Lower lobe of right lung (tissue), 2 donors: ENCODE data around the gene COX7A2L. TPM values are rescaled to one million over a fixed set of nuclear protein-coding genes. Genes with fewer than 3 reads are reported as not detected.
A peak's percentile ranks its signal among the peaks of the same experiment; 100 is the strongest.

Experiments used
- ATAC-seq, 2 donors: fragments of 200-7000 bp; cut with Tn5 transposase; one replicate each; pipeline ENCODE4 v1.9.1; 2020 to 2022; ENCODE audit warnings: mild to moderate bottlenecking in 2 of 2, moderate library complexity in 2 of 2
- DNase-seq: peaks from one replicate; pipeline ENCODE4 v3.0.0-alpha.2; 2020
- H3K27ac ChIP-seq: fragments of 200-600 bp; one replicate; pipeline ENCODE4 v1.8.0; 2022
- H3K27me3 ChIP-seq: fragments of 200-600 bp; one replicate; pipeline ENCODE4 v1.8.0; 2022; ENCODE audit warnings: low read depth
- H3K36me3 ChIP-seq: fragments of 200-600 bp; one replicate; pipeline ENCODE4 v1.8.0; 2022; ENCODE audit warnings: mild to moderate bottlenecking
- H3K4me1 ChIP-seq: fragments of 200-600 bp; one replicate; pipeline ENCODE4 v1.8.0; 2022
- H3K4me3 ChIP-seq: fragments of 200-600 bp; one replicate; pipeline ENCODE4 v1.8.0; 2022; ENCODE audit warnings: mild to moderate bottlenecking
- H3K9me3 ChIP-seq: fragments of 200-600 bp; one replicate; pipeline ENCODE4 v1.8.0; 2022
- intact Hi-C: fragments of 100-400 bp; cut with DNase I; formaldehyde crosslinking; loops from one replicate; pipeline ENCODE4 v1.11.0; 2022
- total RNA-seq: library from RNA; stranded (reverse); fragmentation: NEBNext Ultra II Directional; extraction: Animal tissue kit (Norgen Biotek cat#: 25700); gene quantifications from one replicate; pipeline ENCODE4 v1.2.1, GENCODE V29; 2021
- TF ChIP-seq, protein P1 (sequence below): fragments of 200-600 bp; IDR thresholded peaks from one replicate; pipeline ENCODE4 v1.8.0; 2022; ENCODE audit warnings: antibody characterized with exemption, mild to moderate bottlenecking
- donor health status: DM: no; HTN: yes; CAD: no; lungs with severe emphysema.

COX7A2L gene
- total RNA-seq, 1 donor from 2014 or later = 89.4 TPM

- no peaks in the 10 kb centered on the region for H3K27me3 ChIP-seq
- H3K36me3 ChIP-seq = peaks cover 44% of the 10 kb centered on the region
- TF ChIP-seq, protein P1, sequence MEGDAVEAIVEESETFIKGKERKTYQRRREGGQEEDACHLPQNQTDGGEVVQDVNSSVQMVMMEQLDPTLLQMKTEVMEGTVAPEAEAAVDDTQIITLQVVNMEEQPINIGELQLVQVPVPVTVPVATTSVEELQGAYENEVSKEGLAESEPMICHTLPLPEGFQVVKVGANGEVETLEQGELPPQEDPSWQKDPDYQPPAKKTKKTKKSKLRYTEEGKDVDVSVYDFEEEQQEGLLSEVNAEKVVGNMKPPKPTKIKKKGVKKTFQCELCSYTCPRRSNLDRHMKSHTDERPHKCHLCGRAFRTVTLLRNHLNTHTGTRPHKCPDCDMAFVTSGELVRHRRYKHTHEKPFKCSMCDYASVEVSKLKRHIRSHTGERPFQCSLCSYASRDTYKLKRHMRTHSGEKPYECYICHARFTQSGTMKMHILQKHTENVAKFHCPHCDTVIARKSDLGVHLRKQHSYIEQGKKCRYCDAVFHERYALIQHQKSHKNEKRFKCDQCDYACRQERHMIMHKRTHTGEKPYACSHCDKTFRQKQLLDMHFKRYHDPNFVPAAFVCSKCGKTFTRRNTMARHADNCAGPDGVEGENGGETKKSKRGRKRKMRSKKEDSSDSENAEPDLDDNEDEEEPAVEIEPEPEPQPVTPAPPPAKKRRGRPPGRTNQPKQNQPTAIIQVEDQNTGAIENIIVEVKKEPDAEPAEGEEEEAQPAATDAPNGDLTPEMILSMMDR = no peak
- no peak overlapping the region for H3K4me3 ChIP-seq
- intact Hi-C loops = no loop called here
- no peak overlapping the region for H3K27ac ChIP-seq
- peaks cover 12% of the 10 kb centered on the region for H3K4me1 ChIP-seq
- ATAC-seq = no peak
- no peaks in the 10 kb centered on the region for H3K9me3 ChIP-seq
- DNase-seq = no peak
Measured at GRCh38 chr2:42345986-42346385, 15.0 kb downstream of the COX7A2L start.

DNA sequence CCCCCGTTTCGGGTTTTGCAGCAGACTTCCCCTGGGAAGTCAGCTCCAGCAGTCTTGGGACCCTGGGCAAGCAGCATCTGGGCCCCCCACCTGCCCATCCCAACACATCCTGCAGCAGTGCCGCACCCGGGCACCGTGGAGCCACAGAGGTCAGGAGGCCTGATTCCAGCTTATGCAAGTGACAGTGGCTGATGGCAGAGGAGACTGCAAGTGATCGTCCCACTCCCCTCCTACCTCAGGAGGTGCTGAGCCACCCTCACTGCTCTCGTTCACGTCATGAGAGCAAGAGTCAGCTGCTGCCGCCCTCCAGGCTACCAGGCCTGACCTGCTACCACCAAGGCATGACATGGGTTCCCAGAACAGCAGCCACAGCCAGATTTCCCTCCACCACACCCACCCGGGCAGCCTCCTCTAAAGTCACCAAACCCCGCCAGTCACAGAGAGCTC, 18.2 kb downstream of the COX7A2L start:
- Histone ChIP-seq H3K27ac (no peak overlapping the region), H3K4me3 (no peak overlapping the region), H3K9me3 (no peaks in the 10 kb centered on the region), H3K36me3 (peaks cover 35% of the 10 kb centered on the region), H3K4me1 (peaks cover 12% of the 10 kb centered on the region), H3K27me3 (no peaks in the 10 kb centered on the region)
- ATAC-seq (peak in 1 of 2 donors; percentile 4), DNase-seq (no peak)
- TF ChIP-seq, protein P1 = no peak
- intact Hi-C loops = no loop called here

GRCh38 chr2:42342061-42342794, 18.8 kb downstream of the COX7A2L start:
- Histone ChIP-seq H3K27ac (no peak overlapping the region), H3K9me3 (no peaks in the 10 kb centered on the region), H3K4me3 (no peak overlapping the region), H3K36me3 (peaks cover 38% of the 10 kb centered on the region), H3K4me1 (peaks cover 12% of the 10 kb centered on the region), H3K27me3 (no peaks in the 10 kb centered on the region)
- intact Hi-C loops = no loop called here
- TF ChIP-seq, protein P1 = no peak
- ATAC-seq (peak; percentile 37 to 62), DNase-seq (no peak)

GRCh38 chr2:42340938-42341636, 19.9 kb downstream of the COX7A2L start:
- intact Hi-C loops = no loop called here
- DNase-seq (no peak), ATAC-seq (no peak)
- no peak overlapping the region for H3K4me3 ChIP-seq
- peaks cover 40% of the 10 kb centered on the region for H3K36me3 ChIP-seq
- TF ChIP-seq, protein P1 = no peak
- peaks cover 12% of the 10 kb centered on the region for H3K4me1 ChIP-seq
- no peak overlapping the region for H3K27ac ChIP-seq
- no peaks in the 10 kb centered on the region for H3K9me3 ChIP-seq
- H3K27me3 ChIP-seq = no peaks in the 10 kb centered on the region

DNA sequence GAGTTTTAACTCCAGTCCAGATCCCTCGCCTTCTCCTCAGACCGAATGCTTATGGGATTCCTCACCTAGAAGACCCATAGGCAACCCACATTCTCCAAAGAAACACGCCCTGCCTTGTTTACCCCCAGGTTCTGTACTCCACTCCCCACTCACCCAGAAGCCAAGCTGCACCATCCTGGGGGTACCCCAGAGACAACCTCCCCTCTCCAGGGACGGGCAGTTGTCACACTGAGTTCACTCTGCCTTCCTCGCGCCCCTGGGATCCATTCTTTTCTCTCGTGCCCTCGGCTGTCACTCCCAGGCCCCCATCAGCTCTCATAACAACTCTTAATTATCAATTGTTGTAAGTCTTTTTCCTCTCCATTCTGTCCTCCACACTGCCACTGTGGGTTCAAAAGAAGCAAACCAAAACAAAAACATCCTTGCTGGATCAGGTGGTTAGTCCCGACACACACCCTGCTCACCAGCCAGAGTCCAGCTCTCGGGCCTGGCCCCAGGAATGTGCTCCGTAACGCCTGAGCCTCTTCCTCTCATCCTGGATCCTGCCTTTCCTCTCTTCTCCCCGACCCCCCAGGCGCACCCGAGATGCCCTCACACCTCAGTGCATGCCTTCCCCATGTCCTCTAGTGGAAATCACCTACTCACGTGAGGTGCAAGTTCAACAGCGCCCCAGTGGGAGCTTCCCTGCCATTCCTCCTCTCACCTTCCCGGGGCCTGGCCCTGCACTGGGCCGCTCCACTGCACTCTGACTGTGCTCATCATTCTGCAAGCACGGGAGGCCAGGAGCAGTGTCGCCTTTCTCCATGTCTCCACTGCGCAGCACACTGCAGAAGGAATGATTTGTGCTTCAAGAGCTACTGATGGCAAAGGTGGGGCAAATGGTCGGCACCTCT, 20.7 kb downstream of the COX7A2L start:
- intact Hi-C loops = no loop called here
- ATAC-seq (no peak), DNase-seq (no peak)
- TF ChIP-seq, protein P1 = no peak
- H3K36me3 ChIP-seq = peaks cover 40% of the 10 kb centered on the region
- H3K27ac ChIP-seq = no peak overlapping the region
- no peaks in the 10 kb centered on the region for H3K9me3 ChIP-seq
- H3K4me3 ChIP-seq = no peak overlapping the region
- H3K4me1 ChIP-seq = peaks cover 12% of the 10 kb centered on the region
- H3K27me3 ChIP-seq = no peaks in the 10 kb centered on the region
